ENCODE results near the gene DCDC2C. TPM values are rescaled to one million over a fixed set of nuclear protein-coding genes. Genes with fewer than 3 reads are reported as not detected.

DCDC2C gene
- polyA plus RNA-seq, 3 donors: not detected

GRCh38 chr2:3706892-3707291, 3.5 kb downstream of the DCDC2C start:
- H3K27me3 ChIP-seq (ENCODE audit: control insufficient read depth in 2 of 2, insufficient read depth in 2 of 2, low read length in 2 of 2): peaks cover 5 to 18% of the 10 kb centered on the region in 2 donors
- H3K9me3 Mint-ChIP-seq: peaks cover 0 to 11% (median 4%) of the 10 kb centered on the region in 7 donors
- H4K20me1 ChIP-seq (ENCODE audit: insufficient read depth, low read length): no peaks in the 10 kb centered on the region
- H3K9ac ChIP-seq (ENCODE audit: insufficient read depth, low read length, poor library complexity, severe bottlenecking): no peak overlapping the region
- peaks cover 0 to 5% of the 10 kb centered on the region in 2 donors for H3K9me3 ChIP-seq (replicated peaks in 1 of 2; ENCODE audit: control insufficient read depth in 1 of 2, insufficient read depth in 1 of 2, low read length in 2 of 2)
- no peak overlapping the region for H3K4me2 ChIP-seq (replicated peaks; ENCODE audit: extremely low read depth, low read length, poor library complexity, severe bottlenecking)
- H3K36me3 Mint-ChIP-seq: peaks cover 0 to 2% of the 10 kb centered on the region in 2 donors
- WGBS (ENCODE audit: insufficient coverage): 100% methylated on average over 2 of the region's 5 CpGs
- H3K4me1 Mint-ChIP-seq: no peaks in the 10 kb centered on the region
- H2AFZ ChIP-seq (ENCODE audit: insufficient read depth, low read depth, low read length, poor library complexity, severe bottlenecking): no peak overlapping the region
- H3K4me1 ChIP-seq (ENCODE audit: control insufficient read depth in 1 of 2, insufficient read depth in 2 of 2, low read length in 2 of 2): no peaks in the 10 kb centered on the region
- H3K4me3 Mint-ChIP-seq: no peak overlapping the region
- H3K4me3 ChIP-seq (replicated peaks in 1 of 3; ENCODE audit: low read depth in 2 of 3, low read length in 3 of 3): no peak overlapping the region
- no peak for TF ChIP-seq CTCF (IDR thresholded peaks at IDR 0.05)
- DNase-seq: no peak
- H3K27ac Mint-ChIP-seq: peak overlapping the region in 1 of 7 donors; percentile 61
- no peaks in the 10 kb centered on the region for H3K79me2 ChIP-seq (ENCODE audit: insufficient read depth, low read length)
- H3K27me3 Mint-ChIP-seq (ENCODE audit: low read depth in 3 of 3): peaks cover 22 to 33% (median 26%) of the 10 kb centered on the region in 3 donors
- intact Hi-C loops (cut with micrococcal nuclease): no loop called here
- H3K27ac ChIP-seq (ENCODE audit: low read depth in 1 of 2, low read length in 2 of 2): no peak overlapping the region
- no peaks in the 10 kb centered on the region for H3K36me3 ChIP-seq (replicated peaks in 1 of 2; ENCODE audit: control insufficient read depth in 1 of 2, insufficient read depth in 2 of 2, low read length in 2 of 2)

- Mint-ChIP-seq H3K4me3 (no peak overlapping the region), H3K9me3 (peaks cover 0 to 4% (median 0%) of the 10 kb centered on the region in 7 donors), H3K36me3 (no peaks in the 10 kb centered on the region), H3K4me1 (no peaks in the 10 kb centered on the region), H3K27me3 (ENCODE audit: low read depth in 3 of 3) (peaks cover 9 to 20% (median 14%) of the 10 kb centered on the region in 3 donors), H3K27ac (no peak overlapping the region)
- Histone ChIP-seq H3K9me3 (replicated peaks in 1 of 2; ENCODE audit: control insufficient read depth in 1 of 2, insufficient read depth in 1 of 2, low read length in 2 of 2) (no peaks in the 10 kb centered on the region), H3K4me1 (ENCODE audit: control insufficient read depth in 1 of 2, insufficient read depth in 2 of 2, low read length in 2 of 2) (no peaks in the 10 kb centered on the region), H3K9ac (ENCODE audit: insufficient read depth, low read length, poor library complexity, severe bottlenecking) (no peak overlapping the region), H3K4me2 (replicated peaks; ENCODE audit: extremely low read depth, low read length, poor library complexity, severe bottlenecking) (no peak overlapping the region), H3K4me3 (replicated peaks in 1 of 3; ENCODE audit: low read depth in 2 of 3, low read length in 3 of 3) (no peak overlapping the region), H3K36me3 (replicated peaks in 1 of 2; ENCODE audit: control insufficient read depth in 1 of 2, insufficient read depth in 2 of 2, low read length in 2 of 2) (no peaks in the 10 kb centered on the region), H2AFZ (ENCODE audit: insufficient read depth, low read depth, low read length, poor library complexity, severe bottlenecking) (no peak overlapping the region), H3K27ac (ENCODE audit: low read depth in 1 of 2, low read length in 2 of 2) (no peak overlapping the region), H3K27me3 (ENCODE audit: control insufficient read depth in 2 of 2, insufficient read depth in 2 of 2, low read length in 2 of 2) (peaks cover 0 to 5% of the 10 kb centered on the region in 2 donors), H3K79me2 (ENCODE audit: insufficient read depth, low read length) (no peaks in the 10 kb centered on the region), H4K20me1 (ENCODE audit: insufficient read depth, low read length) (no peaks in the 10 kb centered on the region)
- TF ChIP-seq CTCF (IDR thresholded peaks at IDR 0.05): no peak
- intact Hi-C loops (cut with micrococcal nuclease): no loop called here
- no peak for DNase-seq
- WGBS (ENCODE audit: insufficient coverage): 95% methylated on average over 2 of the region's 4 CpGs
Measured at GRCh38 chr2:3708576-3708975, 5.2 kb downstream of the DCDC2C start.

All from CD14-positive monocyte (primary cell).